Activated gamma-delta T cell (primary cell): Measurements from ENCODE around the gene PPP2R5C.
"Not testable (repeated sequence)": the region's sequence is repeated elsewhere in the genome, so short reads cannot be mapped to it uniquely, and the experiment has no call there.

Experiments used
- DNase-seq: peaks from one replicate; lab custom pipeline; 2025; lab: John Stamatoyannopoulos, UW

The PPP2R5C gene

DNA sequence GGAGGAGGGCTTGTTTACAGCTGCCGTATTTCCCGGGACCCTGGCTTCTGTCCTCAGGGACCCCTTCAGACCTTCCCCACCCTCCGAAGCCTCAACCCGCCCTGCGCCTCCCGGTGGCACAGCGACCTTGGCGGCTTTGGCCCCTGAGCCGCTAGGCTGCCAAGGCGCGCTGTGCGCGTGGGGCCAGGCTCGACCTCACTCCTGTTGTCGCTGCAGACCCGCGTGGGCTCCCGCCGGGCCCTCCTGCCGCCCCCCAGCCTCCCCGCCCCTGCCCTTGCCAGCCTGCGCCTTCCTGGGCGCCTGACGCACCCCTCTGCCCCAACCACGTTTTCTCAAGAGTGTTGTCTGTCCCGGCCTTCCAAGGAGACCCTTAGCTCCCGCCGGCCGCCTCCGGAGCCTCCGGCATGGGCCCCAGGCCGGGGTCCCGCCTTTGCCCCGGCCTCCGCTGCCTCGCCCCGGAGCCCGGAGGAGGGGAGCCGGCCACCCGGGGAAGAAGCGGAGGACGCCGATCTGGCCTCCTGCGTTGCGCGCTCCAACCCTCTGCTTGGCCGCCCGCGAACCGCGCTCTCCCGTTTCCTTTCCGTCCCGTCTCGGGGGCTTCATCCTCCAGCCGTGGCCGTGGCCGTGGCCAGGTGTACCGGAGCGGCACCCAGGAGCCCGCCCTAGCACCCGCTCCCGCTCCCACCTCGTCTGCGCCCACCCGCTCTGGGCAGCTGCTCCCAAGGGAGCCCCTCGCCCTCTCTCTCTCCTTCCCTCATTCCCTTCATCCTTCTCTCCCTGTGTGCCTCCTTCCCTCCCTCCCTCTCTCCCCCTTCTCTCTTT lies 19.9 kb downstream of the PPP2R5C start:
- DNase-seq: no peak

- DNase-seq: no peak
These were observed 21.9 kb downstream of the PPP2R5C start for GRCh38 chr14:101783260-101784016.

GRCh38 chr14:101784631-101785030 lies 23.1 kb downstream of the PPP2R5C start:
- no peak for DNase-seq

GRCh38 chr14:101788016-101788635 lies 26.6 kb downstream of the PPP2R5C start:
- DNase-seq: no peak

DNA sequence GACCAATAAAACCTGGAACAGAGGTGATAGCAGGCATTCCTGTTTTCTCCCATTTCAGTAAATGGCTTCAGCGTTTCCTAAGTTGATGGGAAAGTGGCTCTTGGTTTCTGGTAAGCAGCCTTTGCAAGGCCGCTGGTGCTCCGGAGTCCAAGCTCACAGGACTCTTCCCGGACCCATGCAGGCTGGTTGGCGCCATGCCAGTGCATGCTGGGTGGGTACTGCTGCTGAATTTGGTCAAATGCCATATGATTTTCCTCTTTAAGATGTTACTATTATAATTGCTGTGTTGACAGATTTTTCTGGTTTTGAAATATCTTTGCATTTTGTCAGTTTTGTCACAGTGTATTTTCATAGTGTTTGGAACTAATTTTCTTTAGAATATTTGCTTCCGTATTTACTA lies 27.7 kb downstream of the PPP2R5C start:
- no peak for DNase-seq

GRCh38 chr14:101790232-101790631 lies 28.7 kb downstream of the PPP2R5C start:
- DNase-seq: no peak

DNA sequence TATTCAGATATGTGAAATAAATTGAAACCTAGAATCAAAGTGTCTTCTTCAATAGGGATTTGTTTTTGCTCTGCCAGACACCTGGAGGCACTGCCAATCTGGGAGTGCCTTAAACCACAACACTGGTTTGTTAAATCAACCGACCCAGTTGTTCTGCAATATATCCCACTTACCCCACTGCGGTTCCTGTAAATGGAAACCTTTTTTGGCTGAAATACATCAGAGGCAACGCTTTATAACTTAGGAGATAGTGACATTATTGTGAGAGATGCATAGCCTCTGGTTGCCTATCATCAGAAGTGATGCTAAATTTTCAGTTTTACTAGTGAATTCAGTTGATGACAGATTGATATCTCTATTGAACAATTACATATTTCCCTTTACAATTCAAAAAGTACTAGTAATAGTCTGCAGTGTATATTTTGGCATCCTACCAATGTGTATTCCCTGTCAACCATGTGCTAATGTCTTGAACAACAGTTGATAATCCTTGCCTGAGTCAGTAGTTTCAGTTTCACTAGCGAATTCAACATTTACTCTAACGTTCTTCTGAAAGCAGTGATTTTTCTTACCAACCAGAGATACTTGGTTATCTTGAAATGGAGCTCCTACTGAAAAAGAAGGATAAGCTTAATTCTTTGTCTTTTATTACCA lies 30.5 kb downstream of the PPP2R5C start:
- no peak for DNase-seq

GRCh38 chr14:101796016-101796415 lies 34.5 kb downstream of the PPP2R5C start:
- no peak for DNase-seq

GRCh38 chr14:101796479-101796878 lies 35.0 kb downstream of the PPP2R5C start:
- no peak for DNase-seq

DNA sequence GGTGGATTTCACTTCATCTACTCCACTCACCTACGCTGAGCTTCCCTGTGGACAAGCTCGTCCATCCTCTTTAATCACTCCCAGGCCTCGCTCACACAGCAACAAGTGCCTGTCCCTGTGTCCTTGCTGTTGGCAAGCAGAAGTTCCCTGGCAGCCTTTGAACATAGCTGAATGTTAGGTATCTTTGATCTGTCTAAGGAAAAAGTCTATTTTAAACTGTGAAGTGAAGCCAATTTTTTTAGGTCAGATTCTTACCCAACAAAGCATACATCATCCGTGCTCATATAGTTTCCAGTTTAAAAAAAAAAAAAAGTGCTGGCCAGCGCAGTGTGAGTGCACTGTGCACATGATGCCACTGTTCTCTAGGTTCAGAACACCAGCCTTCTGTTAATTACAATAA lies 36.3 kb downstream of the PPP2R5C start:
- no peak for DNase-seq

- not testable (repeated sequence) for DNase-seq
These were observed 42.9 kb downstream of the PPP2R5C start for GRCh38 chr14:101804373-101804772.

DNA sequence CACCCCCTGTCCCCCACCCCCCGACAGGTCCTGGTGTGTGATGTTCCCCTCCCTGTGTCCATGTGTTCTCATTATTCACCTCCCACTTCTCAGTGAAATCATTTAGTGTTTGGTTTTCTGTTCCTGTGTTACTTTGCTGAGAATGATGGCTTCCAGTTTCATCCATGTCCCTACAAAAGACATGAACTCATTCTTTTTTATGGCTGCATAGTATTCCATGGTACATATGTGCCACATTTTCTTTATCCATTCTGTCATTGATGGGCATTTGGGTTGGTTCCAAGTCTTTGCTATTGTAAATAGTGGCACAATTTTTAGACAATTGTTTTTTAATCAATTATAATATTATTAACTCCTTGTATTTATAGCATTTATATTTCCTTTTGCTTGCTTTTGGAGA lies 44.7 kb downstream of the PPP2R5C start:
- DNase-seq: not testable (repeated sequence)

GRCh38 chr14:101808020-101808641 lies 46.6 kb downstream of the PPP2R5C start:
- no peak for DNase-seq

- no peak for DNase-seq
These were observed 47.6 kb downstream of the PPP2R5C start for GRCh38 chr14:101808894-101809670.

DNA sequence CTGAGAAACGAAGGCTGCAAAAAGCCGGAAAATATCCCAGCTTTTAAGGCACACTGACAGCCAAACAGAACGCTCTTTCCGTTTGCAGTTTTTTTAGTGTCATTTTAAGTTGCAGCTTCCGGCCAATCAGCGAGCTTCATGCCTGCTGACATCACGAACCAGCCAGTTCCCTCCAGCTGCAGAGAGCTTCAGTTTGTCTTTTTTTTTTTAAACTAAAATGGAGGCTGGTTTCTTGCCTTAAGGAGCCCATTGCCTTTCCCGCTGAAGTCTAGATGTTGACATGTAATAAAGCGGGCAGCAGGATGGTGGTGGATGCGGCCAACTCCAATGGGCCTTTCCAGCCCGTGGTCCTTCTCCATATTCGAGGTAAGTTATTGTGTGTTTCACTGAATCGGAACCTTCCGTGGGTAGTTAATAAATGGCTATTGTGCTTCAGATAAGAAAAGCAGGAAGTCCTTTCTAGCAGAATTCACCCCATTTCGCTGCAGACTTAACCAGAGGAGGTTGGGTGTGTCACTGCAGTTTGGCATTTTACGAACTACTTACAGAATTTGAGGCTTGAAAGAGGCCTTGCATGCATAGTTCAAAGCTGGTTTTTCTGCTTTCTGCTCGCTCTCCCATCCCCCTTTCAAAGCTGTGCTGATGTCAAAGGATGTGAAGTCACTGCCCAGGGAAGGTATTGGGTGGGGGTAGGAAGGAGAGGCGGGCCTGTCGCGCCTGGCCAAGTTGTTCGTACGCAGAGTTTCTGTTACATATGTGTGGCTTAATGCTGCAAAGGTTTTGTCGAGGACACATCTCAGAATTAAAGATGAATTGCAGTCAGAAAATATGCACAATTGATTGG lies 48.4 kb downstream of the PPP2R5C start:
- DNase-seq: peak; percentile 44

- DNase-seq: no peak
These were observed 49.5 kb downstream of the PPP2R5C start for GRCh38 chr14:101810897-101811621.

DNA sequence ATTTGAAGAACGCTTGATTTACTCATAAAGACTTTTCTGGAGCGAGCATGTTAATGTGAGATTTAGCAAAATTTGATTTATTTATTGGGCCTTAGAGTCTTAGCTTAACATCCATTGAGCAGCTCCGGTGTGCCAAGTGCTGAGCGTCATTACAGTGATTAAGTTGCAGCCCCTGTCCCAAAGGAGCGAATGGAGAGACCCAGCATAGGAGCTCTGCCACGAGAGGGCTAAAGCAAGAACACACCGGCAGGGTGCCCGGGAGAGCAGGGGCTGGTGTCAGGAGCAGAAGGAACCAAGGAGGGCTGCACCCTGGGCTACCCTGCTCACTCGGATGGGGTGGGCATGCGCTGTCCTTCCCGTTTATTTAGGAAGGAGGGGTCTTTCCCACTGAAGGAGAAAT lies 50.6 kb downstream of the PPP2R5C start:
- DNase-seq: no peak

GRCh38 chr14:101813171-101813759 lies 51.8 kb downstream of the PPP2R5C start:
- DNase-seq: no peak

- DNase-seq: no peak
These were observed 52.3 kb downstream of the PPP2R5C start for GRCh38 chr14:101813833-101814232.
